DMS53 treated with DMSO at 0.1 percent for 48 hours (cell line): ENCODE measurements around the gene SPAG9.

Experiments used
- DNase-seq: peaks from one replicate; lab custom pipeline; 2025; ENCODE audit not compliant: unreplicated experiment; lab: John Stamatoyannopoulos, UW

The SPAG9 gene

DNA sequence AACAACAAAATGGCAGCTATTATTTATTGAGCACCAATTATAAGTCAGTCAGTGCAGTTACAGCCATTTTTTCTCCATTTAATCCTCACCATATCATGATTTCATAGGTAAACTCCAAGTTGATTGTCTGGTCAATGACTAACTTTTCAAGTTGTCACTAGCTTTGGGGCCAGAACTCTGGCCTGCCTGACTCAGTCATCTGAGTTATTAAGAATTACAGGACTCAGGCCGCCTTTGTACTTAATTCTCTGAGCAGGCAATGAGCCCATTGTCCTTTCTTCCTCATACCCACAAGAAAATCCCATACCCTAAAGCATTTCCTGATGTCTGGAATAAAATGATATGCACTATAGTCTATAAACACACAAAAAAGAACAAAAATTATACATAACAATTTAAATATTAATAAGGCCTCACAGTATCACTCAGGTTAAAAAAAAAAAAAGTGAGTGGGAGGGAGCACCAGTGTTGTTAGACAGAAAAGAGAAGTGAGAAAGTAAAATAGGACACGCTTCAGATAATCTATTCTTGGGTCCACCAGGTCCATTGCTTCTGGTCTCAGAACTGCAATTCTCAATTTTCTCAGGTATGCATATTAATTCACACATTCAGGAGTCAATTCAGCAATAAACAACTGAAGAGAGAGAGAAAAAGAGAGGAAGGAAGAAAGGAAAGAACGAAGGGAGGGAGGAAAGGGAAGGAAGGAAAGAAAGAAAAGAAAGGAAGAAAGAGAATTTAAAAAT is 70.2 kb downstream of the SPAG9 start:
- no peak for DNase-seq

DNA sequence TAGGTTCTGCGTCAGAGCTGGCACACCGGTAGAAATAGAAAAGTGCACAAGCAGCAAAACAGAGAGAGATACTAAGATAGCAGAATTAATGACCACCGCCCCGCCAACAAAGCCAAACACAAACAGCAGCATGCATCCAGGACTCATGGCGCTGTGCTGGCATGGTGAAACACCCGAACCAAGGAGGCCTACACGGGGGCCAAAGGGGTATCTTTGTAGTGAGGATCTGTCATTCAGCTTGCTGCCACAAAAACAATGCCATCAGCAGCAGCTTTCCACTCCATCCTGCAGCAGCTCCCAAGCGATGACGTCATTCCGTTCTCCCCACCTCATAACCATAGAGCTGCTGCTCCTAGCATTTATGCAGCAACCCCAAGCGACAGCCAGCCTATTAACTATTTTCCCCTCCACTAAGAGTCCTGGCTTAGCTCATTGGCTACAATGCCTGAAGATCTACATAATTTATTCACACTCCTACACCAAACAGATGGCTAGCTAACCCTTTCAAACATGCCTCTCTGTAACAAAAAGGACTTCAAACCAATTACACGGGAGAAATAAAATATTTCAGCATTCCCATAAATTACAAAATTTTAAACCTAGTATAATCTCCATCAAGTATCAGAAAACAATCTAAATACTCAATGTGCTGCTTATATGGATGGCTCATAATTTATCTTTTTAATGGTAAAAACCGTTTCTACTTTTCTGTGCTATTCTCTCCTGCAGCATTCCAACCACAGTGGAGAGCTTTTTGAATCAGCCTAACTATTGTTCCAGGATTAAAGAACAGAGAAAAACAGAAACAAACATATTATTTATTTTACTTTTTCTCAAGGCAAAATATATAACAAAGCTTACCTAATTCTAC is 73.9 kb downstream of the SPAG9 start:
- DNase-seq, result no peak

- no peak for DNase-seq
Observed at GRCh38 chr17:51046046-51046445, 74.6 kb downstream of the SPAG9 start.

GRCh38 chr17:51045621-51046020 is 75.0 kb downstream of the SPAG9 start:
- no peak for DNase-seq

- no peak for DNase-seq
Observed at GRCh38 chr17:51044976-51045375, 75.7 kb downstream of the SPAG9 start.

GRCh38 chr17:51036084-51036483 is 84.6 kb downstream of the SPAG9 start:
- DNase-seq, result no peak

DNA sequence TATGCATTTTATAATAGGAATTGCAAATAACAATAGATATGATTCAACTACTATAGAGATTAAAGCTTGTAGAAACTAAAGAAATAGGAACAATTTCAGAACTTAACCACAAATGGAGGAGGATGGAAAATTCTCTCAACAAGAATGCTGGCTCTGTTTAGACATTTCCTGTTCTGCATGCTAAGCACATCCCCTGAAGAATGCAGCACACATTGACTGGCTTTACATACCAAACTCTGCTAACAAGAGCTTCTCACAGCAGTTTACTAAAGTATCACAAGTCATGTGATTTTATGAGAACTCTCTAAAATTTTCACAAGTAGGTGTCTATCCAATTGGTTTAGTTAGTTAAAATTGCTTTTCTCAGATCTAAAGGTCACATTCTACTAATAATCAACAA is 85.2 kb downstream of the SPAG9 start:
- DNase-seq, result no peak

- no peak for DNase-seq
Observed at GRCh38 chr17:51034800-51035199, 85.9 kb downstream of the SPAG9 start.

- DNase-seq, result no peak
Observed at GRCh38 chr17:51032850-51033249, 87.8 kb downstream of the SPAG9 start.

- DNase-seq, result no peak
Observed at GRCh38 chr17:51029568-51030463, 90.9 kb downstream of the SPAG9 start.

DNA sequence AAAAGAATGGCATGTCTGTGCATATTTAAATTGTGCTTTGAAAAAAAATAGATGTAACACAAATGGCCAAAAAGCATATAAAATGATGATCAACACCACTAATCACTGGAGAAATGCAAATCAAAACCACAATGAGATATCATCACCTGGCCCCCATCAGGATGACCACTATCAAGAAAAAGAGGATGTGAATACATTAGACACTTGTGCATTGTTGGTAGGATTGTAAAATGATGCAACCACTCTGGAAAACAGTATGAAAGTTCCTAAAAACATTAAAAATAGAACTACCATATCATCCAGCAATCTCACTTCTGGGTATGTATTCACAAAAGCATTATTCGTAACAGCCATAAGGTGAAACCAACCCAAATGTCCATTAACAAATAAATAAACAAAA is 91.5 kb downstream of the SPAG9 start:
- DNase-seq, result no peak

- no peak for DNase-seq
Observed at GRCh38 chr17:51028176-51028863, 92.3 kb downstream of the SPAG9 start.

GRCh38 chr17:51018541-51018940 is 102.1 kb downstream of the SPAG9 start:
- no peak for DNase-seq

DNA sequence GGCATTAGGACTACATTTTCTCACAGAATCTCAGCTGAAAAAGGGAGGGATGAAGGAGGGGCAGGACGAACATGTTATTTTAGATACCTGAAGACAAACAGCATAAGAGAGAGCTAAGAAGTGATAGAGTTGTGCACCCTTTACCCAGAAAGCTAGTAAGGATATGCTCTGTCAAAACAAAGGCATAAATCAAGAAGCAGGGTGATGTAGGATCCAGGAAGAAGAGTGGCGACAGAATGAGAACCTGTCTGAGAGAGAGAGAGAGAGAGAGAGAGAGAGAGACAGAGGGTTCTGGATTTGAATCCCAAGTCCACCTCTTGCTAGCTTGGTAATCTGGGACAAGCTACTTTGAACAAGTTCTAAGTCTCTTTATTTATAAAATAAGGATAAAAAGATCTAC is 103.4 kb downstream of the SPAG9 start:
- no peak for DNase-seq

GRCh38 chr17:51016099-51016498 is 104.6 kb downstream of the SPAG9 start:
- no peak for DNase-seq

DNA sequence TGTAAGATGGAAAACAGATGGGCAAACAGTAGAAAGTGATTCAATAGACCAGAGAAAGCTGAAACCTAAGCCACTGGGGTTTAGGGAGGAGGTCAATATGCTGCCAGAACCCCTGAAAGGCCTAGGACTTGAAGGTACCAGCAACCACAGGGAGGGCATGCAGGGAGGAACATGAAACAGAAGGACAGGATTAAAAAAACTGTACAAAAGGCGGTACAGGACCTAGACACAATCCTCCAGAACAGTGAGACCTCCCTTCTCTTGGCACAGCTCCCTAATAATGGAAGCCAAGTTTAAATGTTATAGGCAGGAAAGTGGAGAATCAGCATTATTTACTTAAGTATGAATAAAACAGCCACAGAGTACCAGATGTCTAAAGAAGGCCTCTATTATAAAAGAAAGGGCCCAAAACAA is 105.5 kb downstream of the SPAG9 start:
- DNase-seq, result no peak

GRCh38 chr17:51014129-51014528 is 106.5 kb downstream of the SPAG9 start:
- DNase-seq, result no peak

GRCh38 chr17:51013322-51013721 is 107.3 kb downstream of the SPAG9 start:
- no peak for DNase-seq

- no peak for DNase-seq
Observed at GRCh38 chr17:51012538-51012937, 108.1 kb downstream of the SPAG9 start.

- DNase-seq, result no peak
Observed at GRCh38 chr17:51010173-51010675, 110.4 kb downstream of the SPAG9 start.

GRCh38 chr17:51006601-51007000 is 114.1 kb downstream of the SPAG9 start:
- no peak for DNase-seq
